ENCODE results near the gene DYNC1H1.

DNA sequence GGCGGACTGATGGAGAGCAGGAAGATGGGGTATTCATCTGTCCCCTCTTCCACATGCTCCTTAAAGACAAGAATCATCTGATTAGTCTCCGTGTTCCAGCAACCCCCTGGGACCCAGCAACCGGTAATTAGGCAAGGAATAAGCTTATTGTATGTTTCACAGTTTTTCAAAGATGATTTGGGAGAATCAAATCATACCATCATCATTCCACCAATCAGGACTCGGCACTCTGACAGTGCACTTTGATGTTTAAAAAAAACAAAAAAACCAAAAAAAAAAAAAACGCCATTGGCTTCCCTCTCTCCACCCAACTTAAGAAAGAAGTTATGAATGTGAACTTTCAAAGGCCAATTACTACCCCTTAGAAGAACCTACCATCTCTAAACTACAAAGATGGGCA, 1.3 kb upstream of the DYNC1H1 start:
- no peak for TF ChIP-seq CTCF (IDR thresholded peaks at IDR 0.05)
- no peak for TF ChIP-seq POLR2A (IDR thresholded peaks at IDR 0.05)

All from esophagus squamous epithelium (tissue), 4 donors.